ENCODE measurements around the gene GALNT5. TPM values are rescaled to one million over a fixed set of nuclear protein-coding genes. Genes with fewer than 3 reads are reported as not detected.

Gene GALNT5
- total and polyA plus RNA-seq, 2 donors (not counting 3 experiments of a cell fraction or from before 2014, with no cell fraction given) = not detected

DNA sequence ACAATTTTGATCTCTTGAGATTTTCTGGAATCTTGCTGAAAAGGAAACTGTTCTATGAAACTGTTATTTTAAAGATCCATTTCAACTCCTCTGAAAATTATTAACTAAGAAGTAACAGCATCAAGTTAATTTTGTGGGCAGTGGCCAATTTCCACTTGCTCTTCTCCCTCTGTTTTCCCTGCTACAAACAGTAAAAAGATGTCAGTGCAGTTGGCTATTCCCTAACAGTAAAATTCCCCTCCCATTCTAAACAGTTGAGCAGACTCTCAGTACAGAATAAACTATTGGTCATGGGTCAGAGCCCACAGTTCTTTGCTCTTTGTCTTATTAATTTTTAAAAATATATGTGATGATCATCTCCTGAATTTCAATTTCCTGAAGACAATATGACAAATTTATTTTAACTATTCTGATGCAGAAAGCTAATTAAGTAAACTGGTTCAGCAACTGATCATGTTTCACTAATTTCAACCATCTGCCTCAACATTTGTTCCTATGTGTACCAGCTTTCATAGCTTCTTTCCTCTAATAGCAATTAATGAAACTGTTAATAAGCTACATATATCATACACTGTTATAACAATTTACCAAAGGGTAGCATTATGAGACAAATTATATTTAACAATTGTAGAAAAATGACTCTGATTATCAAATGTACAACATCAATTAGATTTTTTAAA is 41.1 kb upstream of the GALNT5 start:
- H3K4me1 ChIP-seq (ENCODE audit: control insufficient read depth, extremely low read depth, insufficient read depth, low read length) = no peaks in the 10 kb centered on the region
- no peaks in the 10 kb centered on the region for H3K79me2 ChIP-seq (ENCODE audit: control insufficient read depth, insufficient read depth, low read length)
- no peak for DNase-seq (ENCODE audit: low read depth, low spot score)
- no peaks in the 10 kb centered on the region for H3K27me3 ChIP-seq (ENCODE audit: control insufficient read depth in 2 of 2, insufficient read depth in 2 of 2, low read length in 2 of 2)
- H3K4me2 ChIP-seq (ENCODE audit: insufficient read depth, low read length) = no peak overlapping the region
- ChIA-PET CTCF (interaction anchor here (1.2 kb wide), 1 partner anchor 86 kb away, joined by 4 read pairs; no protein-coding TSS in a partner anchor), POLR2A (no interaction called here)
- H3K9me3 ChIP-seq (replicated peaks; ENCODE audit: control insufficient read depth, insufficient read depth, low read length) = no peaks in the 10 kb centered on the region
- H3K9ac ChIP-seq (replicated peaks; ENCODE audit: extremely low read depth, insufficient read depth, low read length) = no peak overlapping the region
- dilution Hi-C loops (cut with MboI; ENCODE audit: extremely low pct_ligation_motif_present, low sequenced_read_pairs) (no loop called here), intact Hi-C loops (cut with micrococcal nuclease) (no loop called here)
- BruUV-seq (replicated peaks) = no TSS peak
- FAIRE-seq = peak; percentile 48
- H3K9me1 ChIP-seq (replicated peaks; ENCODE audit: control insufficient read depth, extremely low read depth, insufficient read depth, low read length) = no peaks in the 10 kb centered on the region
- TF ChIP-seq, protein P1, sequence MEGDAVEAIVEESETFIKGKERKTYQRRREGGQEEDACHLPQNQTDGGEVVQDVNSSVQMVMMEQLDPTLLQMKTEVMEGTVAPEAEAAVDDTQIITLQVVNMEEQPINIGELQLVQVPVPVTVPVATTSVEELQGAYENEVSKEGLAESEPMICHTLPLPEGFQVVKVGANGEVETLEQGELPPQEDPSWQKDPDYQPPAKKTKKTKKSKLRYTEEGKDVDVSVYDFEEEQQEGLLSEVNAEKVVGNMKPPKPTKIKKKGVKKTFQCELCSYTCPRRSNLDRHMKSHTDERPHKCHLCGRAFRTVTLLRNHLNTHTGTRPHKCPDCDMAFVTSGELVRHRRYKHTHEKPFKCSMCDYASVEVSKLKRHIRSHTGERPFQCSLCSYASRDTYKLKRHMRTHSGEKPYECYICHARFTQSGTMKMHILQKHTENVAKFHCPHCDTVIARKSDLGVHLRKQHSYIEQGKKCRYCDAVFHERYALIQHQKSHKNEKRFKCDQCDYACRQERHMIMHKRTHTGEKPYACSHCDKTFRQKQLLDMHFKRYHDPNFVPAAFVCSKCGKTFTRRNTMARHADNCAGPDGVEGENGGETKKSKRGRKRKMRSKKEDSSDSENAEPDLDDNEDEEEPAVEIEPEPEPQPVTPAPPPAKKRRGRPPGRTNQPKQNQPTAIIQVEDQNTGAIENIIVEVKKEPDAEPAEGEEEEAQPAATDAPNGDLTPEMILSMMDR (IDR thresholded peaks at IDR 0.05; ENCODE audit: extremely low read depth in 1 of 2, insufficient read depth in 1 of 2, low read depth in 1 of 2, low read length in 2 of 2) = no peak
- TF ChIP-seq JUN (IDR thresholded peaks at IDR 0.05; ENCODE audit: borderline replicate concordance, insufficient read depth, insufficient read length, low read depth) (no peak), GATA2 (IDR thresholded peaks at IDR 0.05; ENCODE audit: insufficient read depth, insufficient read length, low read depth, low read length) (no peak), EZH2 (IDR thresholded peaks at IDR 0.05; ENCODE audit: borderline replicate concordance, low read depth, low read length, severe bottlenecking) (no peak), MYC (IDR thresholded peaks at IDR 0.05; ENCODE audit: low read depth, low read length) (no peak), POLR2AphosphoS5 (IDR thresholded peaks at IDR 0.05; ENCODE audit: insufficient read depth, low read depth, low read length) (no peak), FOS (IDR thresholded peaks at IDR 0.05; ENCODE audit: borderline replicate concordance, insufficient read depth, low read length) (no peak), POLR2A (IDR thresholded peaks at IDR 0.05; ENCODE audit: low read depth, low read length) (no peak)
- TF ChIP-seq, protein P2, sequence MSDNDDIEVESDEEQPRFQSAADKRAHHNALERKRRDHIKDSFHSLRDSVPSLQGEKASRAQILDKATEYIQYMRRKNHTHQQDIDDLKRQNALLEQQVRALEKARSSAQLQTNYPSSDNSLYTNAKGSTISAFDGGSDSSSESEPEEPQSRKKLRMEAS (IDR thresholded peaks at IDR 0.05; ENCODE audit: insufficient read depth, insufficient read length) = no peak
- H3K4me3 ChIP-seq (replicated peaks in 1 of 3; ENCODE audit: insufficient read depth in 1 of 3, low read depth in 1 of 3, low read length in 3 of 3) = no peak overlapping the region
- H3K36me3 ChIP-seq (ENCODE audit: control insufficient read depth in 2 of 2, extremely low read depth in 1 of 2, insufficient read depth in 2 of 2, low read length in 2 of 2) = no peaks in the 10 kb centered on the region
- no peak overlapping the region for H2AFZ ChIP-seq (ENCODE audit: low read depth, low read length)
- H3K27ac ChIP-seq (ENCODE audit: insufficient read depth, low read depth, low read length) = no peak overlapping the region
- H4K20me1 ChIP-seq (replicated peaks; ENCODE audit: control insufficient read depth, extremely low read depth, insufficient read depth, low read length) = no peaks in the 10 kb centered on the region
